HG02840 (cell line): Measurements from ENCODE around the gene P4HA2.

Experiments
- ATAC-seq: cut with Tn5 transposase; IDR thresholded peaks from one replicate; pipeline ENCODE4 v1.9.1; 2021; ENCODE audit warnings: mild to moderate bottlenecking, moderate library complexity, moderate number of reproducible peaks; ENCODE audit not compliant: unreplicated experiment, low FRiP score

The P4HA2 gene

DNA sequence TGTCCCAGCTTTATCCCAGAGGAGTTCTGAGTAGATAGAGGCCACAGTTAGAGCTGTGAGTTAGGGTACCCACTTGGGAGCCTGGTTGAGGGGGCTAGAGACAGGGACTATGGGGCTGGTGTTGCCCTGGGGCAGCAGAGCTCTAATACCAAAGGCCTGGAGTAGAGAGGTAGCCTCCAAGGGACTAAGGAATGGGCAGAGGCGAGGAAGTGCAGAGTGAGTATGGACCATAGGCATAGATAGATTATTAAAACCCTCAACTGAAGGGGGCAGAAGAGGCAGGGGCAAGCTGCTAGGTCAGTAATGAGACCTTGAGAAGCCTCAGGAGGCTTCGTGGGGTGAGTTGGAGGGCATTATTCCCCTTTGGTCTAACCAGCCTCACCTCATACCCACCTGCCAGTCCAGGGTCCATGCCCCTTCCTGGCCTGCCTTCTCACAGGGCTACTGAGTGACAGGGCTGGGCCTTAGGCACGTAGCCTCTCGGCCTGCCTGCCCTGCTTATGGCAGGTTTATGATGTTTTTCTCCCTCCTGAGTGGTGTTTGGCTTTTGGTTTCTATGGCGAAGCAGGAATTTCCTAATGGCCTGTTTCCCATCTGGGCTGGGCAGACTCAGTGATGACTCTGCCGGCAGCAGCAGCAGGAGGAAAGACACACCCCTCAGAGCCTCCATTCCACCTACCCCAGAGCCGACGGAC is 37.8 kb upstream of the P4HA2 start:
- no peak for ATAC-seq

DNA sequence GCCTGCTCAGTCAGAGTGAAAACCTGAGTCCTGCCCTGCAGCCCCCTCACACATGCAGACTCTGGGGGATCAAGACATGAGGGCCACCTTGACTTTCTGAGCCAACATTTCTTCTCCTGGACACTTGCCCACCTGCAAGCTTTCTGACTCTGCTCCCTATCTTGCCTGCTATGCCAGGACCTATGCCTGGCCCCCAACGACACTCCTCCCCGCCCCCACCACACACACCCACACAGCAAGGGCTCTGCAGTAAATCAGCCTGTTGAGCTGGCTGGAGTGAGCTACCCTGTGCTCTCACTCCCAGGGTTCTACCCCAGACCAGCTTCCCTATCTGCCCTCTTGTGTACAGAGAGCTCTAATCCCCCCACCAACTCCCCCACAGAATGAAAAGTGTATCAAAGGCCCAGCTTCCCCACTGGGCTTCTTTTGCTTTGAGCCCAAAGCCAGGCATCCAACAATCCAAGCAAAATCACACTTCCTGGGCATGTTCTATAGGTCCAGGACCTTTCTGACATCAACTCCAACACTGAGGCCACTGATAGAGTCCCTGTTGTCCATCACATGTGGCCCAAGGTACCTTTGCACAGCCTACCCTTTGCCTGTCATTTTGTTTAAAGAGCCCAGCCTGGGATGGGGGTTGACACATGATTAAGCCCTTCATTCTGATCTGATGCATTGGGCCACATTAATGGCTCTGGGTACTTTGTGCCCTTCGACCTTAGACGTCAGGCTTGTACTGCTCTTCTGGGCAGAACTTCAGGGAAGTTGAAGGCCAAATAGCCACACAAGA is 37.1 kb upstream of the P4HA2 start:
- ATAC-seq = no peak

DNA sequence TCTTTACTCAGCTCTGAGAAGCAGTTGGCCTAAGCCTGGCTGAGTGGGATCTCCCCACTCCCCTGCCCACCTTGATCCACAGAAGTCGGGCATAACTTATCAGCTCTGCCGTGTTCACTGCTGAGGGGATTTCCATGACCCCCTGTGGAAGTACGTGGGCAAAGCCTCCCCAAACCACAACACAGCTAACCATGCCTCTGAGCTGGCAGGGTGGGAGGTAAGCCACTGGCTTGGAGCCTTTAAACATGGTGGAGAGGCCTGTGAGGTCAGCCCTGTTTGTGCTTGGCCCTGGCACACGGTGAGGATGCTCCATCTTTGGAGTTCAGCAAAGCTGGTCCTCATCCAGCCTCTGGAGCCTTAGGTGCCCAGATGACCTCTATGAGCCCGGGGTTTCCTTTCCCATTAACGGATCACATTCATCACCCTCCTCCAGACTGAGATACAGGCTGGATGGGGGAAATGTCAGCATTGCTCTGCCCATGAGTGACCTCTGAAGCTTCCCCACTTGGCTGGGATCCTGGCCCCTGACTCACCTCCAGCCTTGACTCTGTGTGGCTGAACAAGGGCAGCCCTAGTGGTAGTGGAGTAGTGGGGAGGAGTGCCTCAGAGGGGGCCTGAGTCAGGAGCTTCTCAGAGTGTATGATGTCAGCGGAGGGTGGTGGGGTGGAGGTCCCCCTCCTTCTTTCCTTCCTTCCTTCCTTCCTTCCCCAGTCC is 36.1 kb upstream of the P4HA2 start:
- ATAC-seq = no peak

DNA sequence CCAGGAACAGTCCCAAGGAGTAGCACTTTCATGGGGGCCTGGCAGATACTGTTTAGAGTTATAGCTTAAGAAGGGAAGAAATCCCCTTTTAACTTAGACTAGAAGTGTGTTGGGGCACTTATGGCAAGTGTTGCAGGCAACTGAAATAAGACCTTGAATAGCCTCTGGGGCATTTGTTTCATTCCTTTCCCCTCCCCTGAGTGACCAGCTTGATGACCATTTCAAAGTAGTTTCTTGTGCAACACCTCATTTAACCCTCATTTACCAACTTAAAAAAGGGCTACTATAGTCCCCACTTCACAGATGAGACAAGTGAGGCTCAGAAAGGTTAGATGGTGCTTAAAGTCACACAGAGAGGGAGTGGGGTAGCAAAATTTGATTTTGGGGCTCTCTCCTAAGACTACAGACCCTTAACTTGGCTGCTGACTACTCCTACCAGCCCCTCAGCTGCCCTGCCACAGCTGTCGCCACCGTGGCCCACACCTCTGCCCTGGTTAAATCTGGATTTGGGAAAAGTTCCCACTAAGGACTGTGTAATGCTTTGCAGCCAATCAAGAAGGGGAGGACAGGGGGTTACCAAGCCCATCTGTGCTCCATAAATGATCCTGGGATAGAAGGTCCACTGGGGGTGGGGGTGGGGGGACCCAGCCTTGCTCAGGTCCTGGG is 35.4 kb upstream of the P4HA2 start:
- ATAC-seq = no peak

DNA sequence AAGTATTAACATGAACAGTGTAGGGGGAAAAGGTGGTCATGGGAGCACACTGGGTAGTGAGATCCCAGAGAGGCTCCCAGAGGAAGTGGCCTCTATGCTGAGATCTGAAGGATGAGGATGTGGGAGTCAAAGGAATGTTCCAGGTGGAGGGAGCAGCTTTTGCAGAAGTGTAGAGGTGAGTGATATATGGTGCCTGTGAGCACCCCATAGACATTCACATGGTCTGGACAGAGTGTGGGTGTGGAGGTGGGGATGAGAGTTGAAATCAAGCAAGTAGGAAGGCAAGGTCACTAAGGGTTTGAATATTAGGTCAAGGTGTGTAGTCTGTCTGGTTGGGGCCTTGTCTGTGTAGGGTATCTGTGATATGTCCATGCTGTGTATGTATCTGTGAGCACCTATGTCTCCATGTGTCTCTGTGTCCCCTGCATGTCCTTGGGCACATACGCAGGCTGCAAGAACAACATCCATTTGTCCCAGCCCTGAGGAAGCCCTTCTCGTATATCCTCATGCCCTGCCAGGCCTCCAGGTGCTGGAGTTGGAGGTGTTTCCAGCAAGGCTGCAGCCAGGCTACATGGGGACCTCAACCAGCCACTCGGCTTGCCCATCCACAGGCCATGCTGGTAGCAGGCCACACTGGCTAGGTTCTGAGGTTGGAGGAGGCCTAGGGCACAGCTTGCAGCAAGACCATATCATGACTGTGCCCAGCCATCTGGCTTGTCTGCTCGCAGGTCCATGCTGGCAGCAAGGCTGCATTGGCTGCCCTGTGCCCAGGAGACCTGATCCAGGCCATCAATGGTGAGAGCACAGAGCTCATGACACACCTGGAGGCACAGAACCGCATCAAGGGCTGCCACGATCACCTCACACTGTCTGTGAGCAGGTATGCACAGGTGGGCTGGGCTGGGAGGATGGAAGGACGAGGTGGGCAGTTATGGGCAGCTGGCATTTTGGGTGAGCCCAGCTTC is 34.5 kb upstream of the P4HA2 start:
- ATAC-seq = no peak

DNA sequence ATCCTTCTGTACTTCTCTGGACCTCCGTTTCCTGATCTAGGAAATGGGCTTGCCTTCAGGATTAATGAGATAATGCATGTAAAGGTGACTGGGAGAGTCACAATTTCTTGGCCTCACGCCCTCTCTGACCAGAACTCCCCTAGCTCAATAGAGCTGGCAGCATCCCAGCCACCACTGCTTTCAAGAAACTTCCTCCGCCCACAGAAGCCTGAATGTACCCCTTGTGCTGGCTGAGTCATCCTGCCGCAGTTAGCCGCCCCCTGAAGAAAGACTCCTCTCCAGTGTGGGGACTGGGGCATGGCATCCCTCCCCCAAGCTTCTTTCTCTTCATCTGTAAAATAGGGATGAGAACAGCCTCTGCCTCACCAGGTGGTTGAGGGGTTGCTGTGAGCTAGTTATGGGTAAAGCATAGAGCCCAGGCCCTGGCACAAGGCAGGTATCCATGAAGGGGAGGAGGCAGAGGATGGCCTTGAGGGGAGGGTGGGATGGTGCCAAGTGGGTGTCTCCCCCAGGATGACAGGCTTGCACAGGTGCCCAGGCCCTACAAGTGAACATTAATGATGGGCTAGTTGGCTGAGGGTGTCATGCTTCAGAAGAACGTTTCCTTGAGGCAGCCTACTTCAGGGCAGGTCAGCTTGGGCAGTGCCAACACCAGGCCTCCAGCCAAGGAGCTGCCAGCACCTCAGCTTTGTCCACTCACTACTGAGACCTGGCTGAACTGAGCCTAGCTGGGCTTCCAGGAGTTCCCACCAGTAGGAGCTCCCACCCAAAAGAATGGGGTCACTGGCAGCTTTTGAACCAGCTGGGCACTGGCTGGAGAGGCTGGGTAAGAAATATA is 33.3 kb upstream of the P4HA2 start:
- no peak for ATAC-seq

DNA sequence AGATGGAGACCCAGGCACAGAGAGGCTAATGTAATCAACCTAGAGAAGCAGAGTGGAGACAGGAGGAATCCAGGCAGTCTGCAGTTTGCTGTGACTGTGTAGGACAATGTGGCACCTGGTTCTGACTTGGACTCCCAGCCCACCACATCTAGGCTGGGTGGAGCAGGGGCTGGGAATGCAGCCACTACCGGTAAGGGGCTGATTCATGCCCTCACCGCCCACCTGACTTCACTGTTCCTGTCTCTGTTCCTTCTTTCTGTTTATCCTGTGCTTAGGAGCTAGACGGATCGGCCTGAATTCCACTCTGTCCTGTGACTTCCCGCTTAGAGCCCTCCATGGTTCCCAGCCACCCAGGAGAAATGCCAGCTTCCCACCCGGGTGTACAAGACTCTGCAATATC is 32.4 kb upstream of the P4HA2 start:
- no peak for ATAC-seq

DNA sequence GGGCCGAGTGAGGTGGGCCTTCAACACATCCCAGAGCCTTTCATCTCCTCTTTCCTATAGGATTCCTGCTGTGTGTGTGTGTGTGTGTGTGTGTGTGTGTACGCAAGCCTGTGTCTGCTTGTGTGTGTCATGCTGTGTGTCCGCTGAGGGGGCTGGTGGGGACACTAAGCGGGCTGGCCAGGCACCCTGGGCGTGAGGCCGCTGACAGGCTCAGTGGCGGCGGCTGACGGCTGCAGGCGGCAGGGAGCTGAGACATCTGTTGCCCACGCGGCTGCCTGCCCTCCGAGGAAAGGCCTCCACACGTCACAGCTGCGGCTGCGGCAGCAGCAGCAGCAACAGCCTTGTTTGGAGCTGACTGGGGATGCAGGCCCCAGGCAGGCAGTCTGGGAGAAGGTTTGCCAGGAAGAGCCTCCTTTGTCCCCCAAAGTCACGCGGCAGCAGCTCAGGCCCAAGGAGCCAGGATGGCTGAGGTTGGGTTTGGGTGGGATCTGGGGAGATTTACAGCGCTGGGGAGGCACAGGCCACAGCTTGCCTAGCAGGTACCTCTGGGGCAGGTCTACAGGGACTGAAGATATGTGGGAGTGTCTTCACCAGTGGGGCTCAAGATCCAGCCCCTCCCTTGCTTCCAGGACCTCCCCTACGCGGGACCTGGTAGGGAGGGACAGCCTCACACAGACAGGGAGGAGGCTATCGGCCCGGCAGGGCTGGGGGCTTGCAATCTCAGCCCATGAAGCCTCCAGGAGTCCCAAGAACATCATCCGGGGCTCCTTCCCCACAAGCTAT is 31.6 kb upstream of the P4HA2 start:
- ATAC-seq = no peak

DNA sequence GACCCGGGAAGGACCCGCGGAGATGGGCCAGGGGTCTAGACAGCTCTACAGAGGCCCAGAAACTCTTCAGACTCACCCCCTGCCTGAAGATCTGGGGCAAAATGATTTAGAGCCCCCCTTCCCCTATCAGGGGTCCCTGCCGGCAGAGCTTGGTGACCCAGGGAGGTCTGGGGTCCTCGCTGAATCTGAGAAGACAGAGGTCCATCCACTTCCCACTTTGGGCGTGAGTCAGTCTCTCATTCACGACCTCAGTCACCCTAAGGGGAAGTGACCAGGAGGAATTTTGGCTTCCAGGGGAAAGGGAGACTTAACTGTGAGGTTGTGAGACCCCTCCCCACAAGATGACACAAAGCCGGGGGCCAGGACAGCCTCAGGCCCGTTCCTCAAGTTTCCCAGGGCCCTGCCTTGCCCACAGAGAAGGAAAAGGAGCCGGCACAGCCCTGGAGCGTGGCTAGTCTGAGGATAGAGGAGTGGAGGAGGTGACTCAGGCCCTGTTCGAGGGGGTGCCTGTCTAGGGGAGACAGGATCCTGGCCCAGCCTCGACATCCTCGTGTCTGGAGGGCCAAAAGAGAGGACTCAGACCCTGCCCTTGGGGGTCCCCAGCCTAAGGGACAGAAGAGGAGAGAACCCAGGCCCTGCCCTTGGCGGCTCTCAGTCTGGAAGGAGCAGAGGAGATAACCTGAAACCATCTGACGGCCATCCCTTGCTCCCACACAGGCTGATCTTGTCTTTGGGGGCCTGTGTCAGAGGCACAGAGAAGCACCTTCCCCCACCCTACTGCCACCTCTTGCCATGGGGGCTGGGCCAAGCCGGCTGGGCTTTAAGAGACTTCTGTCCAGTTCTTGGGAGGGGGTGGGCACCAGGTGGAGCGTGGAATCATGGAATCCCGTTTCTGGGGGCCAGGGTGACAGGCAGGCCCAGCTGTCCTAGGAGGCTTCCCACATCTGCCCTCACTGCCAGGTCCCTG is 30.7 kb upstream of the P4HA2 start:
- no peak for ATAC-seq

DNA sequence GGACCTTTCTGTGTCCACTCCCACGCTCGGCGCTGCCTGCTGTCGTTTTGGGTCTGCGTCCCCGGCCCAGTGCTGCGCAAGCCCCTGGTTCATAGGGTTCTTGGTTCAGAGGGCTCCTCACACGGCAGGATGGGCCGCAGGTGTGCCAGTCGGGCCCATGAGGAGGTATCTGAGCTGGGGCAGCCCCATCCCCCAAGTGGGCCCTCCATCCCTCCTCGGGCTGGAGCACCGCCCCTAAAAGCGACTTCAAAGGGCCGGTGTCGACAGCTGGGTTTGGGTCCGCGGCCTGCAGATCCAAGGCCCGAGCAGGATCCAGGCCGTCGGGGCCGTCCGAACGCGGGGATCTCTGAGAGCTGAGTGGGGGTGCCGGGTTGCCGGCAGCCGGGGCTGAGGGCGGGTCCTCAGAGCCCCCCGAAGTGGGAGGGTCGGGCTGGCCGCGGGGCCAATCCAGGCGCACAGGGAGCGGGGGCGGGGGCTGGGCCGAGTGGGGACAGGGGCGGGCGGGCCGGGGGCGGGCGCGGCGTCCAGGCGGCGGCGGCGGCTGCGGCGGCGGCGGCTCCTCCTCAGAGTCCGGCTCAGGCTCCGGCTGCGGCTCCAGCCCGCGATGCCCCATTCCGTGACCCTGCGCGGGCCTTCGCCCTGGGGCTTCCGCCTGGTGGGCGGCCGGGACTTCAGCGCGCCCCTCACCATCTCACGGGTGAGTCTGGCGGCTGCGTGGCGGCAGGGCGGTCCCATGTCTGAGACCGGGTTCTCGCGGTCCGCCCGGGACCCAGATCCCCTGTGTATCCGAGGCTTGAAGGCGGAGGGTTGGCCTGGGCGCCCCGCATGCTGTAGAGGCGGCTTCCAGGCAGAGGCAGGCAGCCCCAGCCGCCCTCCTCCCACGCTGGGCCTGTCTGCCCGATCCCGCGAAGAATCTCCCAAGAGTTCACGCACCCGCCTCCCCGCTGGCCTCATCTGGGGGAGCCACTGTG is 29.8 kb upstream of the P4HA2 start, which contains the start of gene PDLIM4:
TSS of gene PDLIM4 (plus strand) at position 566 of the 971 bp plus-strand sequence. CDS start at position 605, 39 bp downstream.
- no peak for ATAC-seq

DNA sequence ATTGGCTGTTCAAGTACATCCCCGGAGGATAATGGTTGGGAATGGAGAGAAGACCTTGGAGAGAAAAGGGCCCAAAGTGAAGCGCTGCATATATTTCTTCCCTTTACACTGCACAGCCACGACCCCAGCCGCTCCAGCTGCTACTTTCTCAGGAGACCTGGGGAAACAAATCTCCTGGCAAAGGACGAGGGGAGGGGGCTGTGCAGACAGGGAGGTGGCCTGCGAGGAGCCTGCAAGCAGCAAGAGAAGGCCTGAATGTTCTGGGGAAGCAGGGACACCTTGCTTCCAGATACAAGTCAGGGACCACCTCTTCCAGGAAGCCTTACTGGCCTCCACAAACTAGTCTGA is 29.1 kb upstream of the P4HA2 start:
- no peak for ATAC-seq

DNA sequence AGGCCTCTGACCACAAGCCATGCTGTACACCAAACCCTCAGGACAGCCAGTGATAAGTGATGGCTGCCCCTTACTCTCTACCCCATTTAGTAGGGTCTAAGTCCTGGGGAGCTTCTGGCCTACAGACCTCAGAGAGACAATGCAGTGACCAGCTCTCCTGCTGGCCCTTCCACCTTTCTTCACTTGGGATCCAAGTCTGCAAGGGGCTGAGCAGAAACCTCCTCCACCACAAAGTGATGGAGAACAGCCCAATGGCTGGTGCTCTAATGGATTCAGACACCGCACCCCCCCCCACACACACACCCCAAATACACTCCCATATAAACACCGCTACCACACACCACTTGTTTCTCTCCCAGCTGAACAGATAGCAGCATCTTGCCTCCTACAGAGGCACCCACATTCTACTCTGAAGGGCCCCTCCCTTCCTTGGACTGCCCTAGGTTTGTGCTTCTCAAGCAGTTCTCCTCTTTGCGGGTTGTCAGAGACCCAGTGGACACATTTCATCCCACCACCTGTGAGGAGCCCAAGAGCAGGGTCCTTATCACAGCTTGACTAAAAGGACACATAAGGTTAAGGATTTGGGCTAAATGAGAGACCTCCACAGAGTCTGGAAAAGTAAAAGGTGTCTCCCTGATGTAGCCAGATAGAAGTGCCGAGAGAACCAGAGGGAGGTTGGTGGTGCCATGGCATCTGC is 28.6 kb upstream of the P4HA2 start:
- ATAC-seq = no peak

DNA sequence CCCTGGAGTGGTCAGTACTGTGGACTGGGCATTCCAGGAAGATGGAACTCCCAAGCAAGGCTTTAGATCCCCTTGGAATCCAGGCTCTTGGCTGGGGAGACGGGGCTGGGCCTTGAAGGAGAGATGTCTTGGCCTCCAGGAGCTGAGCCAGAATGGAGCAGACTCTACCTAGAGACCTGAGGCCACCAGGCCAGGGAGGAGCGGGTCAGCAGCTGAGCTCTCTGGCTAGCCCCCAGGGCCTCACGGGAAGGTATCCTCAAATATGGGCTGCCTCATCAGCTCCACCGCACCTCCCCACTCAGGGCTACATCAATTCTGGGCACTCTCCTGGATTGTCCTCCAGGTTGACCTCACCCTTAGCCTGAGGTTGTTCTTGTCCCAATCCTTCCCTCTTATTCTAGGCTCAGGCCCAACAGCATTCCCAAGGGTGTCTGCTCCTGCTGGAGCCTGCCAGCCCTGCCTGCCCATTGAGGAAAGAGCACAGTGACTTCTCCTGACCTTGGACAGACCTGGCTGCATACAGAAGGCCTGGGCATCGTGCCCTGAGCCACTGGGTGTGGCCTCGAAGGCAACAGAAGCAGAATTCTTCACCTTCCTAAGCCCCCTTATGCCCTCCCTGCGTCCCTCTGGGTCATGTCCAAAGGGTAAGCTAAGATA is 26.8 kb upstream of the P4HA2 start:
- no peak for ATAC-seq

DNA sequence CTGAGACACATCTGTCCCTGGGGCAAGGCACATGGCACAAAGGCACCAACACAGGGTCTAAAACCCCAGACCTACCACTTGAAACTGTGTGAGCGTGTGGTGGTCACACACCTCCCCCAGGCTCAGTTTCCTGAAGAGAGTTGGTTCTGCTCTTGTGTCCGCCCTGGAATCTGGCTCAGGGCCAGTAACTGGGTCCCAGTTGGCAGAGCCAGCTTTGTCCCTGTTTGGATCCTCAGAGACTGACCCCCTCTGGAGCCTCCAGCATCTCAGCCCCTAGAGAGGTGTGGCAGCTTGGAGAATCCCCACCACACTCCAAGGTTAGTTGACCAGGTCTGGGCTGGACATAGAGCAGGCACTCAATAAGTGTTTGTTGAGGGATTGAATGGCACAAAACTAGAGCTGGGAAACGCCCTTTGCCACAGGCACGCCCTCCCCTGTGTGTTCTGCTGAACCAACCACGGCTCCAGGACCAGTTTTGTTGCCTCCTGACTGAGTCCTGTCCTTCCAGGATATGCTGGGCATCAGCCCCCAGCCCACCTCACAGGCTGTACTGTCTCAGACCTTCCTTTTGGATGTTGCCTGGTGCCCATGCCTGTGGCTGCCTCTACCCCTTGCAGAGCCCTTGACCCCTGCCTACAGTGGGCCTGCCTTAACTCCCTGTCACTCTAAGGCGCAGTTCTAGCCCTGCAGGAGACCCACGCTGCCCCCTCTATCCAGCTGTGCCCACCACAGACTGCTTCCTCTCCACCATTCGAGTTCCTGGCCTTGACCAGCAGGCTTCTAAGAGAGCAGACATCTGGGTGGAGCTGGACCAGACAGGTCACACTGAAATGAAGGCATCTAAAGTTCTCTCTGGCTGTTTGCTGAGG is 26.0 kb upstream of the P4HA2 start:
- ATAC-seq = no peak
